ENCODE data around the gene TBCC.

DNA sequence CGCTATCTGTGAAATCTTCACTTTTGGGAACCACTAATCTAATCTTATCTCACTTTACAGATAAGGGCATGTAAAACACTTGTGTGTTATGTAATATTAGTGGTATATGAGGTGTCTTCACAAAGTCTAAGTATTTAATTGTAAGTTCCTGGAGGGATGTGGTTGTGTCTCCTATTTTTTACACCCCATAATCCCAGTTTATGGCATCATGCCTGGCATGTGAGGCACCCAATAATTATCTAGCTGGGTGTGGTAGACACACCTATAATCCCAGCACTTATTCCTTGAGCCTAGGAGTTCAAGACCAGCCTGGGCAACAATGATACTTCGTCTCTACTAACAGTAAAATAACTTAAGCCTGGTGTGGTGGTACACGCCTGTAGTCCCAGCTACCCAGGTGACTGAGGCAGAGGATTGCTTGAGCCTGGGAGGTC, 16.5 kb upstream of the TBCC start:
- TF ChIP-seq SMAD1 (CRISPR knock-in tag; IDR thresholded peaks at IDR 0.05; ENCODE audit: borderline replicate concordance, low read depth) (no peak), HNRNPLL (IDR thresholded peaks at IDR 0.05; ENCODE audit: low read depth, low read length, poor library complexity, severe bottlenecking) (no peak), MTA1 (CRISPR knock-in tag; IDR thresholded peaks at IDR 0.05; ENCODE audit: borderline replicate concordance) (no peak), ZBTB20 (CRISPR knock-in tag; IDR thresholded peaks at IDR 0.05; ENCODE audit: borderline replicate concordance, low read depth) (no peak)
- TF ChIP-seq, protein P1, sequence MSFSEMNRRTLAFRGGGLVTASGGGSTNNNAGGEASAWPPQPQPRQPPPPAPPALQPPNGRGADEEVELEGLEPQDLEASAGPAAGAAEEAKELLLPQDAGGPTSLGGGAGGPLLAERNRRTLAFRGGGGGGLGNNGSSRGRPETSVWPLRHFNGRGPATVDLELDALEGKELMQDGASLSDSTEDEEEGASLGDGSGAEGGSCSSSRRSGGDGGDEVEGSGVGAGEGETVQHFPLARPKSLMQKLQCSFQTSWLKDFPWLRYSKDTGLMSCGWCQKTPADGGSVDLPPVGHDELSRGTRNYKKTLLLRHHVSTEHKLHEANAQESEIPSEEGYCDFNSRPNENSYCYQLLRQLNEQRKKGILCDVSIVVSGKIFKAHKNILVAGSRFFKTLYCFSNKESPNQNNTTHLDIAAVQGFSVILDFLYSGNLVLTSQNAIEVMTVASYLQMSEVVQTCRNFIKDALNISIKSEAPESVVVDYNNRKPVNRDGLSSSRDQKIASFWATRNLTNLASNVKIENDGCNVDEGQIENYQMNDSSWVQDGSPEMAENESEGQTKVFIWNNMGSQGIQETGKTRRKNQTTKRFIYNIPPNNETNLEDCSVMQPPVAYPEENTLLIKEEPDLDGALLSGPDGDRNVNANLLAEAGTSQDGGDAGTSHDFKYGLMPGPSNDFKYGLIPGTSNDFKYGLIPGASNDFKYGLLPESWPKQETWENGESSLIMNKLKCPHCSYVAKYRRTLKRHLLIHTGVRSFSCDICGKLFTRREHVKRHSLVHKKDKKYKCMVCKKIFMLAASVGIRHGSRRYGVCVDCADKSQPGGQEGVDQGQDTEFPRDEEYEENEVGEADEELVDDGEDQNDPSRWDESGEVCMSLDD (CRISPR knock-in tag; IDR thresholded peaks at IDR 0.05; ENCODE audit: borderline replicate concordance), result no peak
